T follicular helper cell (primary cell): ENCODE results near the gene PRPF18.
"Not testable (repeated sequence)": the region's sequence is repeated elsewhere in the genome, so short reads cannot be mapped to it uniquely, and the experiment has no call there.

Experiments used
- DNase-seq: peaks from one replicate; pipeline ENCODE4 v3.0.0-alpha.2; 2020; ENCODE audit warnings: low read depth
- total RNA-seq, 2 experiments: gene quantifications; one replicate each; lab custom pipeline; 2026; lab: John Stamatoyannopoulos, UW

Gene PRPF18
- total RNA-seq = 64.4 to 71.1 reads per million in 2 experiments

DNA sequence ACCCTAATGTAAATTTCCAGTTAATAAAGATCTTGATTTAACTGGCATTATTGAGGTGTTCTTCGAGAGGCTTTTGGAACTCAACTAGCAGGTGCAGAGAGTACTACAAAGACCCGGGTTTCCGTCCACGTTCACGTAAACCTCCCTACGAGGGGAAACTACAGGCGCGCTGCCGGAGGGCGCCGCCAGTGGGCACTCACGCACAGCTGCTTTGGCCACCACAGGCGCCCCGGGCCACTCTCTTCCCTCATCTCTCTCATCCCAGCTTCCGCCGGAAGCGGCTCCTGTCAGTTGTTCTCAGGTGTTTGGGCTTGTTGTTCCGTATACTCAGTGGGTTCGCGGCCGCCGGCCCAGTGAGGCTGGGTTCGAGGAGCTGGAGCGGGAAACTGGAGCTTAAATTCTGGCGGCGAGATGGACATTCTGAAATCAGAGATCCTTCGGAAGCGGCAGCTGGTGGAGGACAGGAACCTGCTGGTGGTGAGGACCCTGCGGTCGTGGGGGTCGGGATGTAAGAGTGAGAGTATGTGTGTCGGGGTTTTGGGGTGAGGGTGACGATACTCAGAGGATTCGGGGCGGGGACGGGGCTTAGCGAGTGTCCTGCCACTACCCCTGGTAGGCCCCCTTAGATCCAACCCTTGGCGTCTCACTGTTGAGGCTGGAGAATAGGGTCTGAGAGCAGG, at the start of gene PRPF18:
Gene PRPF18 (plus strand): TSS at position 290 of the 680 bp plus-strand sequence. CDS start 122 bp downstream, at position 412.
- peak; percentile 90 for DNase-seq

- not testable (repeated sequence) for DNase-seq
Measured at GRCh38 chr10:13537985-13538384, 48.8 kb upstream of the PRPF18 start.

DNA sequence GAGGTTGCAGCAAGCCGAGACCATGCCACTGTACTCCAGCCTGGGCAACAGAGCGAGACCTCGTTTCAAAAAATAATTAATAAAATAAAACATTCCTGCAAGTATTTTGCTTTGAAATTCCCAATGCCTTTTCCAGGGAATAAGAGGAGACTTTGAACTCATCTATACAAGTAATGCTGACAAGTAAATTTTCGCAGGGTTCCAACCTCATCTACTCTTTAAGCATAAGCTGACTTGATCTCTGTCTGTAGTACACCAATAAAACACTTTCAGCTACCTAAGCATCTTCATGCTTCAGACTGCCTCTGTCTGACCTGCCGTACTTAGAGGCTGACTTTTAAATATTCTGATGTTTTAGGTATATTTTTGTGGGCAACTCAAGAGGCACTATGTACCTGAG, 44.2 kb upstream of the PRPF18 start:
- DNase-seq = no peak

GRCh38 chr10:13550802-13551201, 36.0 kb upstream of the PRPF18 start:
- no peak for DNase-seq

DNA sequence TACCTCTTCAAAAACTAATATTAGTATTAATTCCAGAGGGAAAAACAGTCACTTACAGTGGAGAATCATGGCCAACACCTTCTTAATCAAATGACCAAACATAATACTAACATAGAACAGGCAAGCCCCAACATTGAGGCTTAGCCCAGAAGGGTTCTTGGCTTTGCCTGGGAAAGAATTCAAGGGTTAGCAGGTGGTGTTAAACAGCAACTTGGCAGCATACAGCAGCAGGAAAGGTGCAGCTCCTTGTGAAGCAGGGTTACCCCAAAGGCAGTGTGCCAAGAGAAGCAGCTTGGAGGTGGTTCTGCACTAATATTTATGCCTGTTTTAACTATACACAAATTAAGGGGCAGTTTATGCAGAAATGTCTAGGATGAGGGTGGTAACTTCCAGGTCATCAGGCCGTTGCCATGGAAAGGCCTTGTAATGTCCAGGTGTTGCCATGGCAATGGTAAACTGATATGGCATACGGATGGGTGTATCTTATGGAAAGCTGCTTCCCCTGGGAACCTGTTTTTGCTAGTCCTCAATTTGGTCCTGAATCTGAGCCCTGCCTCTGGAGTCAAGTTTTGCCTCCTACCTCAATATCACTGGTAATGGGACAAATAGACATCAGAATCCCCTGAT, 30.8 kb upstream of the PRPF18 start:
- DNase-seq = no peak

- DNase-seq = no peak
Measured at GRCh38 chr10:13559124-13559700, 27.6 kb upstream of the PRPF18 start.

DNA sequence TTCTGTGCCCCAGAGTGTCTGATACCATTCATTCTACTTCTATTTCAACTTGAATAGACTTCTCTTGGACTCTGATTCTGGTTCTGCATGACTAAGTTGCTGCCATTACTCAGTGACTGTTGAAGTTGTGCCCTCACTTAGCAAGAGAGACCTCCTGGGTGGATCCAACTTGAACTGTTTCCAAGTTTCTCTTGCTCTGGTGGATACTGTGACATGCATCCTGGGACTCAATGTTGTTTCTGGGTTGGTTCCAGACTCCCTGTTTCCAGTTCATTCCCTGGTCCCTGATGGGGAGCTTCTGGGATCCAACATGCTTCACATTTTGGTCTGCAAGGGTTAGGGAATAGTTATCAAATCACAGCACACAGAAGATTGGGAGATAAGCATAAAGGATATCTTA, 26.2 kb upstream of the PRPF18 start:
- no peak for DNase-seq

DNA sequence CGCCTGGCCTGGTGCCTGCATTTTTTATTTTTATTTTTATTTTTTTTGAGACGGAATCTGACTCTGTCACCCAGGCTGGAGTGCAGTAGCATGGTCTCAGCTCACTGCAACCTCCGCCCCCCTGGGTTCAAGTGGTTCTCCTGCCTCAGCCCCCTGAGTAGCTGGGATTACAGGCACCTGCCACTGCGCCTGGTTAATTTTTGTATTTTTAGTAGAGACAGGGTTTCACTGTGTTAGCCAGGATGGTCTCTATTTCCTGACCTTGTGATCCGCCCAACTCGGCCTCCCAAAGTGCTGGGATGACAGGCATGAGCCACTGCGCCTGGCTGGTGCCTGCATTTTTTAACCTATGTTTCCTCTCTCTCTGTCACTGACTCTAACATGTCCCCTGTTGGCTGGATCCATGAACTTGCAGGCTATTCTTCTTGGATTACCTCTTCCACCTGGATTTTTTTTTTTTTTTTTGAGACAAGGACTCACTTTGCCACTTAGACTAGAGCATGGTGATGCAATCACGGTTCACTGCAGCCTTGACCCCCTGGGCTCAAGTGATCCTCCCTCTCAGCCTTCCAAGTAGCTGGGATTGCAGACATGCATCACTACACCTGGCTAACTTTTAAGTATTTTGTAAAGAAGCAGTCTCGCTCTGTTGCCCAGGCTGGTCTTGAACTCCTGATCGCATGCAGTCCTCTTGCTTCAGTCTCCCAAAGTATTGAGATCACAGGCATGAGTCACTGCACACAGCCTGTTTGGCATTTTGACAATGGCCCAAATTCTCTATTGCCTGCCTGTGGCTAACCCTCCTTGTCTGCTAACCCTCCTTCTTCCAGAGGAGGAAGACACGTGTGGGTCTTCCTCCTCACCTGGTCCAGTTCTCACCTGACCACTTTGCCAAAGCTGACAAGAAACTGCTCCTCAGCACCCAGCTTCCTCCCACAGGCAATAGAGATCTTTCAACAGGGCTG, 23.0 kb upstream of the PRPF18 start:
- DNase-seq = no peak

GRCh38 chr10:13564576-13564975, 22.2 kb upstream of the PRPF18 start:
- no peak for DNase-seq

DNA sequence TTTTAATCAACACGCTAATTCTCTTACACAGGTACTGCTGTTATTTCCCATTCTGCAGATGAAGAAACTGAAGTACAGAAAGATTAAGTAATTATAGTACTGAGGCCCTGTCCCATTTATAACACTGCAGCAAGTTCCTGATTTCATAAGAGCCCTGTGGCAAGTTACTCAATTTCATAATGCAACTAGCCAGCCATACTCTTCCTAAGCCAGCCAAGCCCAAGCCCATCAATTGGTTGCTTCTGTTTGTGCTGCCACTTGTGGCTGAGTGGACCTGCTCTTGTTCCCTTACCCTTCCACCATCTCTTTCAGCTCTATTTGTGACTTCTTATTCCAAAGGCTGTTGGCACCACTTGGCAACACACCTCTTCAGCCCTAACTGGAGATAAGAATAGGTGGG, 19.7 kb upstream of the PRPF18 start:
- no peak for DNase-seq

DNA sequence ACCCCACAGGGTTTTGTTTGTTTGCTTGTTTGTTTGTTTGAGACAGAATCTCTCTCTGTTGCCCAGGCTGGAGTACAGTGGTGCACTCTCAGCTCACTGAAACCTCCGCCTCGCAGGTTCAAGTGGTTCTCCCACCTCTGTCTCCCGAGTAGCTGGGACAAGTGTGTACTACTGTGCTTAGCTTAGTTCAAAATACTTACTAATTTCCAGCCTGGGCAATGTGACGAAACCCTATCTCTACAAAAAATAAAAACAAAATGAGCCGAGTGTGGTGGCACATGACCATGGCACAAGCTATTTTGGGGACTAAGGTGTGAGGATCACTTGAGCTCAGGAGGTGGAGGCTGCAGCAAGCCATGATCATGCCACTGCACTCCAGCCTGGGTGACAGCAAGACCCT, 15.2 kb upstream of the PRPF18 start:
- no peak for DNase-seq

DNA sequence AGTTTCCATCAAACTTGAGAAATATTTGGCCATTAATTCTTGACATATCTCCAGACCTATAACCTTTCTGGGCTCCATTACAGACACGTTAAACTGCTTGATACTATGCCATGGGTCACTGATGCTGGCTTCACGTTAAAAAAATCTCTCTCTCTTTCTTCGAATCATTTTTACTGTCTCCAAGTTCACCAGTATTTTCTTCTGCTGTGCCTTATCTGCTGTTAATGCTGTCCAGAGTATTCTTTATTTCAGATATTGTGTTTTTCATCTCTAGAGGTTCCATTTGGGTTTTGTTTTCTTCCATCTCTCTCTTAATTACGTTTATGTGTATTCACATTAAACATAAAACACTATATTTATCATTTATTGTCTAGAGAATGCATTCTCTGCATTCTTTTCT, 12.8 kb upstream of the PRPF18 start:
- no peak for DNase-seq

- DNase-seq = no peak
Measured at GRCh38 chr10:13585195-13585751, 1.5 kb upstream of the PRPF18 start.

DNA sequence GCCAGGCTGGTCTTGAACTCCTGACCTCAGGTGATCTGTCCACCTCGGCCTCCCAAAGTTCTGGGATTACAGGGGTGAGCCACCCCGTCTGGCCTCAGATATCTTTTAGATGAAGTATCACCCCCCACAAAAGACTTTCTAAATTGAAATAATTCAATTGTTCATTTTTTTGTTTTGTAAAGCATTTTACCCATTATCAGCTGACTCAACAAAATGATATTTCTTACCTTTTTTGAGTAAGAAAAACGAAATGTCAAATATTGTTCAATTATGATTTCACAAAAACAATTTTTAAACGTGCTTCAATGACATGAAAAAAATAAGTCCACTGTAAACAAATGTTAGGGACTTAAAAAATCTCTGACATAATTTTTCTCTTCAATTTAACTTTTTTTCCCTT, 822 bp upstream of the PRPF18 start:
- no peak for DNase-seq

DNA sequence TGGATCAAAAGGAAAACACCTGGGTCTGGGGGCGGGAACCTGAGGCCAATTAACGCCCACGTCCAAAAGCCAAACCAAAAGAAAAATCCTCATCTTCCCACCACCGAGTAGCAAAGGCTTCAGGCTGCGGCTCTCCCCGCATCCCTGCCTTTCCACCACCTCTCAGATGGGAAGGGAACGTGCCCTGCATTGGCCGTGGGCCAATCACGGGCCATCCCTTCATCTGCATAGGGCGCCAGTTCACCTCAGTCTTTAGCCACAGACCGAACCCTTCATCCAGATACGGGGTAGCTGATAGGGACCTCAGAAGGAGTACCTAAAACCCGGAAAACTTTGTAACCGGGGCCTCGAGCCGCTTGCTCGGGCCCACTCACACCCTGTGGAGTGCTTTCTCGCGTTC, 626 bp downstream of the PRPF18 start:
- no peak for DNase-seq

GRCh38 chr10:13589316-13589715, 2.6 kb downstream of the PRPF18 start:
- DNase-seq = no peak

DNA sequence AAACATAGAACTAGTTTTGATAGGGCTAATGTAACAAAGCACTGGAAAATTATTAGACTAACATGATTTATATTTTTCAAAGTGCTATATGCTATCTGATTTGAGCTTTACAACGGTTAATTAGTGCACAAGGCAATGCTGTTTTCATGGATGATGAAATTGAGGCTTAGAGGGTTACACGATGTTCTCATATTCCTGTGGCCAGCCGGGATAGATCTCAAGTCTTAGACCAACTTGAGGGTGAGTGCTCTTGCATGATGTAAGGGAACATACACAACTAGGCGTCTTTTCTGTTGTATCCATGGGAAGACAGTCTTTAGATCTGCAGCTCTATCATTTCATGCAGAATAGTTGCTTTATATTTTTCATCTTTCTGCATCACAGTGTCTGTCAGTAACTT, 4.1 kb downstream of the PRPF18 start:
- DNase-seq = no peak

DNA sequence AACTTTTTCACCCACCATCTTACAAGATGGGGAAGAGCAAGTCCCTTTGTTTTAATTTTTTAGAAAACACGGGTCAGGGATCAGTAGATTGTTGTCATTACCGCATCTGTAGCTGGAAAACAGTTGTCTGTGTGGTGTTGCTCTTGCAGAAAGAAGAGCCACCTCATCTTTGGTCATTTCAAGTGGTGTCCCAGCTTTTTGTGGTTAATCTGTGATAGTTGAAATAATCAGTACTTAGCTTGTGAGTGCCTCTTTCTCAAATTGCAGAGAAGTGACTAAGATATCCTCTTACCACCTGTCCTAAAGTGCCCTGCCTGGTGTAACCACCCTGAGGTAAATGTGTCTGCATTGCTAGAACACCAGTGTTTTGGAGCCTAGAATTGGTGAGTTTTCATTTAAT, 5.5 kb downstream of the PRPF18 start:
- DNase-seq = no peak

GRCh38 chr10:13593535-13593934, 6.8 kb downstream of the PRPF18 start:
- DNase-seq = no peak

- no peak for DNase-seq
Measured at GRCh38 chr10:13594641-13595040, 7.9 kb downstream of the PRPF18 start.

DNA sequence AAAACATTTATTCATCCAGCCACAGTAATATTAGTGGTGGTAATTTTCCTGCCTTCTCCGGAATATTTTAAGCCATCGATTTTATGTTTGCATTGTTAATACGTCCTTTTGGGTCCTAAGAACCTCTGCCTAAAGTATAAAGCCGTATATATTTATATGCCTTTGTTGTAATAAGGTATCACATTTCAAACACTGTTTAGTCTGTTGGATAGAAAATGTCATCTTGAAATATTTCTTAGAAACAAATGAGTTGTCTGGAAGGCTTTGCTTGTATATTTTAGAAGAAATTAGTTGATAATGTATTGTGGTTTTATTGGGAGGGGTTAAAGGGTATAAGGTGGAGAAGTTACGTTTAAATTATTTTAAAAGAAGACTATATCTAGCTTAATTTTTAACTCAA, 11.1 kb downstream of the PRPF18 start:
- DNase-seq = no peak
